Measurements from ENCODE around the gene TXNDC2.

TXNDC2 gene

DNA sequence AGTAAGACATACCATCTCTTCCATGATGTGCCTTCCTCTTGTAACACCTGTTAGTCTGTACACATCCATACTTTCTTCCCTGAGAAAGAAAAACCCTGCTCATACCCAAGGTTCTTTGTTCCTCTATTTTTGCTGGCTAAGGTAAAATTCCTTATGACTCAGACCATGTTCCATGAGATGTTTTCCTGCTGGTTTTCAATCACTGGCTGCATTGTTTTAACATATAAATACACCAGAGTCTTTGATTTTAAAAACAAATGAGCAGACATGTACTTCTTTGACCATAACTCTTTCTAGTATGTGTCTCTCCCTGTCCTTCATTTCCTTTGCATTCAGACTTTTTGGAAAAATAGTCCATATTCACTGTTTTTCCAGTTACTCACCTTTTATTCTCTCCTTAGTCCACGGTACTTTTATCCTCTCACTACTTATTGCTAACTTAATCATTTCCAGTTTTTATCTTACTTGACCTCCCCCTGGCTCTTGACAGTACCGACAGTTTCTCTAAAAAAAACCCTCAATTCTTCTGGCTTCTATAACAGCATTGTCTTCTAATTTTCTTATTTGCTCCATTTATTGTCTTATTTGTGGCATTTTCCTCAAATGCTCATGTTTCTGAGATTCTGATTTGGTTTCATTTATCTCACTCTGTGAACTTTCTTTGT is 32.4 kb downstream of the TXNDC2 start:
- DNase-seq (ENCODE audit: extremely low spot score), result no peak
- POLR2A ChIA-PET, result no interaction called here
- no peak for TF ChIP-seq FOXK2 (IDR thresholded peaks at IDR 0.05)
- TF ChIP-seq CTBP1 (IDR thresholded peaks at IDR 0.05; ENCODE audit: borderline replicate concordance), result no peak
- TF ChIP-seq SP1 (IDR thresholded peaks at IDR 0.05), result no peak
- no peak for TF ChIP-seq SUZ12 (IDR thresholded peaks at IDR 0.05)
- no peak for TF ChIP-seq ZNF384 (IDR thresholded peaks at IDR 0.05)
- TF ChIP-seq FOXM1 (IDR thresholded peaks at IDR 0.05; ENCODE audit: borderline replicate concordance), result no peak
- TF ChIP-seq ELF4 (IDR thresholded peaks at IDR 0.05), result no peak
- no peak for TF ChIP-seq FOXA1 (IDR thresholded peaks at IDR 0.05)
- no peak for TF ChIP-seq HDGF (IDR thresholded peaks at IDR 0.05; ENCODE audit: borderline replicate concordance)
- TF ChIP-seq BHLHE40 (IDR thresholded peaks at IDR 0.05; ENCODE audit: borderline replicate concordance), result no peak
- no peak for TF ChIP-seq NFRKB (IDR thresholded peaks at IDR 0.05)
- no peak for TF ChIP-seq ARNT (IDR thresholded peaks at IDR 0.05)
- TF ChIP-seq, protein P1, sequence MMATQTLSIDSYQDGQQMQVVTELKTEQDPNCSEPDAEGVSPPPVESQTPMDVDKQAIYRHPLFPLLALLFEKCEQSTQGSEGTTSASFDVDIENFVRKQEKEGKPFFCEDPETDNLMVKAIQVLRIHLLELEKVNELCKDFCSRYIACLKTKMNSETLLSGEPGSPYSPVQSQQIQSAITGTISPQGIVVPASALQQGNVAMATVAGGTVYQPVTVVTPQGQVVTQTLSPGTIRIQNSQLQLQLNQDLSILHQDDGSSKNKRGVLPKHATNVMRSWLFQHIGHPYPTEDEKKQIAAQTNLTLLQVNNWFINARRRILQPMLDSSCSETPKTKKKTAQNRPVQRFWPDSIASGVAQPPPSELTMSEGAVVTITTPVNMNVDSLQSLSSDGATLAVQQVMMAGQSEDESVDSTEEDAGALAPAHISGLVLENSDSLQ (IDR thresholded peaks at IDR 0.05), result no peak
- TF ChIP-seq LEF1 (IDR thresholded peaks at IDR 0.05; ENCODE audit: borderline replicate concordance), result no peak
- CTCF ChIA-PET, result interaction anchor here (0.7 kb wide), 1 partner anchor 10 kb away, joined by 8 read pairs; no protein-coding TSS in a partner anchor

DNA sequence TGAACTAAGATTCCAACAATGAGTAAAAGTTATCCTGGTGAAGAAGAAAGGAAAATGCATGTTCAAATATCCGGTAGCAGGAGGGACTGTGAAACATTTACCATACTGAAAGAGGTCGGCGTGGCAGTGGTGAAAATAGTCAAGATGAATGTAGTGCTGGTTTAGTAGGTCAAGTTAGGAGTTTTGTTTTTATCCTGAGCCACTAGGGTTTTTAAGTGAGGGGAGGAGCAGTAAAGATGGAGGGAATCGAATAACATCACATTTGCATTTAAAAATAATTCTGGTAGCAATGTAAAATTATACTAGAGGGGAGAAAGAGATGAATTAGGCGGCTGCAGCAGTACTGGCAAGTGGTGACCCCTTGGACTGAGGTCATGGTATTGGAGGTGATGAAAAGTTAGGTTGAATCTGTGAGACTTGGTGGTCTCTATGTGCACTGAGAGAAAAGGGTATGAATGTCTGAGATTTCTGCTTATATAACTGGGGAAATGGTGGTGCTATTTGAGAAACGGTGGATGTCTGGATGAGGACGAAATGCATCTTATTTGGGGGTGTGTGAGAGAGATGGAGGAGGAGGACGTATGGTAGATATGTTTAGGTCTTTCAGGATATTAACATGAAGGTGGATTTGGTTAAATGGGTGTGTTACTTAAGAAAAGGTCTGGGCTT is 33.9 kb downstream of the TXNDC2 start:
- ChIA-PET POLR2A (no interaction called here), CTCF (no interaction called here)
- no peak for TF ChIP-seq L3MBTL2 (conservative IDR thresholded peaks at IDR 0.05)
- no peak for TF ChIP-seq BHLHE40 (IDR thresholded peaks at IDR 0.05; ENCODE audit: borderline replicate concordance)
- TF ChIP-seq FOXK2 (IDR thresholded peaks at IDR 0.05), result no peak
- TF ChIP-seq ELF4 (IDR thresholded peaks at IDR 0.05), result no peak
- no peak for TF ChIP-seq ZNF384 (IDR thresholded peaks at IDR 0.05)
- no peak for TF ChIP-seq HDGF (IDR thresholded peaks at IDR 0.05; ENCODE audit: borderline replicate concordance)
- no peak for TF ChIP-seq FOXM1 (IDR thresholded peaks at IDR 0.05; ENCODE audit: borderline replicate concordance)
- no peak for TF ChIP-seq TARDBP (IDR thresholded peaks at IDR 0.05)
- no peak for TF ChIP-seq ARNT (IDR thresholded peaks at IDR 0.05)
- no peak for TF ChIP-seq NFRKB (IDR thresholded peaks at IDR 0.05)
- no peak for TF ChIP-seq LEF1 (IDR thresholded peaks at IDR 0.05; ENCODE audit: borderline replicate concordance)
- TF ChIP-seq SP1 (IDR thresholded peaks at IDR 0.05), result no peak
- no peak for DNase-seq (ENCODE audit: extremely low spot score)

DNA sequence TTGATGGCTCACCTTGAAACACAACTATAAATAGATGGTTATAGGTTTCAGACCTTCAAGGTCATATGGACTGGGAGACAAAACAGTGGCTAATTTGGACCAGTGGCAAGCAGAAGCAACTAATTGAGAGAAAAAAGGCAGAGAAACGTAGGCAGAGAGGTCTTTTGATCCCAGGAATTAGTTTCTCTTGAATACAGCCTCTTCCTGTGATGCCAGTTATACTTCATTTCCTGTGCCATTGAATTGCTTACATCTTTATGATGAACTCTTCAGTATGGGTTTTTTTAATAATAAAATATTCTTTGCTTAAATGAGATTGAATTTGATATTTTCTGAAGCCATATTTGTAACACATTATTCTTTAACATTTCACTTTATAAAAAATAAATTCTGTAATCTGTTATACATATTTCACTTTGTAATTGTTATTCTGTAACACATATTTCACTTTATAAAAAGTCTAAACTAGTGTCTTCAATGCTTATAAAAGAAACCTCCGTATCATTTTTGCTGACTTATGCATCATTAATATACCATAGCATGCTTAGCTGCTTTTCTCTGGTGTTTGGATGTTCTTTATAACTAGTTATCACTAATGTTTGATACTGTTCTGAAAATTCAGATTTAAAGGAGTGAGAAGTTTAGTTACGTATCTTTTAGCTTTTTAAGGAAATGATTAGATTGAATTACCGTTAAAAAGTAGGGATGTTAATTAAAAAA is 37.0 kb downstream of the TXNDC2 start:
- TF ChIP-seq, protein P1 (IDR thresholded peaks at IDR 0.05), result no peak
- TF ChIP-seq SUZ12 (IDR thresholded peaks at IDR 0.05), result no peak
- TF ChIP-seq NFRKB (IDR thresholded peaks at IDR 0.05), result no peak
- no peak for TF ChIP-seq ELF4 (IDR thresholded peaks at IDR 0.05)
- TF ChIP-seq TARDBP (IDR thresholded peaks at IDR 0.05), result no peak
- no peak for TF ChIP-seq SP1 (IDR thresholded peaks at IDR 0.05)
- TF ChIP-seq FOXK2 (IDR thresholded peaks at IDR 0.05), result no peak
- no peak for TF ChIP-seq HDGF (IDR thresholded peaks at IDR 0.05; ENCODE audit: borderline replicate concordance)
- TF ChIP-seq BHLHE40 (IDR thresholded peaks at IDR 0.05; ENCODE audit: borderline replicate concordance), result no peak
- no peak for TF ChIP-seq ZNF384 (IDR thresholded peaks at IDR 0.05)
- TF ChIP-seq FOXA1 (IDR thresholded peaks at IDR 0.05), result no peak
- TF ChIP-seq LEF1 (IDR thresholded peaks at IDR 0.05; ENCODE audit: borderline replicate concordance), result no peak
- no peak for DNase-seq (ENCODE audit: extremely low spot score)
- CTCF ChIA-PET, result no interaction called here
- POLR2A ChIA-PET, result interaction anchor here (0.9 kb wide), 1 partner anchor 9 kb away, joined by 3 read pairs; the partner anchor contains the start of gene VAPA

DNA sequence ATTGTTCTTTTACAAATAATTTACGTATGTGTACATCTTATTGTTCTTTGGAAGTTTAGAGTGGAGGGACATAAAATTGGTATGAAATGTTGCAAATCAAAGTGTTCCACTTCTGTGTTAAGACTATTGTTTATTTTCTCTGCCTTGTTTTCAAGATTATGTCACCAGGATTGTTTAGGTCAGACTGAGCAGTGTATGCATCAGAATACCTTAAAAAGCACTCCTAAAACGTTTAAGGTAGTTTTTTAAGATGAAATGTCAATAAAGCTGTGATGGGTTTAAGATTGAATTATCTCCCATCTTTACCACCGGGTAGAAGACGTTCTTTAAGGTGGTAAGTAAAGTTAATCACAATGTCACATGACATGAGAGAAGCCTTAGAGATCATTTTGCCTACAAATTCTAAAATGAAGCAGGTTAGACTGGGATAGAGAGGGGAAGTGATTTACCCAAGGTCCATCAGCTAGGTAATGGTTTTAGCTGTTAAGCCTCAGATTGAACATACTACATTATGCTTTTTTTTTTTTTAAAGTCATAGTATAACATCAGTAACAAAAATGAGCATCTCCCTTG is 38.7 kb downstream of the TXNDC2 start:
- no peak for DNase-seq (ENCODE audit: extremely low spot score)
- ChIA-PET CTCF (no interaction called here), POLR2A (interaction anchor here (1.0 kb wide), 1 partner anchor 11 kb away, joined by 3 read pairs; no protein-coding TSS in a partner anchor)
- TF ChIP-seq BHLHE40 (IDR thresholded peaks at IDR 0.05; ENCODE audit: borderline replicate concordance), result no peak
- TF ChIP-seq L3MBTL2 (conservative IDR thresholded peaks at IDR 0.05), result no peak
- no peak for TF ChIP-seq FOXA1 (IDR thresholded peaks at IDR 0.05)
- TF ChIP-seq FOXK2 (IDR thresholded peaks at IDR 0.05), result no peak
- TF ChIP-seq CTBP1 (IDR thresholded peaks at IDR 0.05; ENCODE audit: borderline replicate concordance), result no peak
- TF ChIP-seq ARNT (IDR thresholded peaks at IDR 0.05), result no peak
- TF ChIP-seq HDGF (IDR thresholded peaks at IDR 0.05; ENCODE audit: borderline replicate concordance), result no peak
- TF ChIP-seq NFRKB (IDR thresholded peaks at IDR 0.05), result no peak
- TF ChIP-seq ELF4 (IDR thresholded peaks at IDR 0.05), result no peak
- no peak for TF ChIP-seq FOXM1 (IDR thresholded peaks at IDR 0.05; ENCODE audit: borderline replicate concordance)
- no peak for TF ChIP-seq TARDBP (IDR thresholded peaks at IDR 0.05)
- no peak for TF ChIP-seq LEF1 (IDR thresholded peaks at IDR 0.05; ENCODE audit: borderline replicate concordance)
- TF ChIP-seq ZNF384 (IDR thresholded peaks at IDR 0.05), result no peak

DNA sequence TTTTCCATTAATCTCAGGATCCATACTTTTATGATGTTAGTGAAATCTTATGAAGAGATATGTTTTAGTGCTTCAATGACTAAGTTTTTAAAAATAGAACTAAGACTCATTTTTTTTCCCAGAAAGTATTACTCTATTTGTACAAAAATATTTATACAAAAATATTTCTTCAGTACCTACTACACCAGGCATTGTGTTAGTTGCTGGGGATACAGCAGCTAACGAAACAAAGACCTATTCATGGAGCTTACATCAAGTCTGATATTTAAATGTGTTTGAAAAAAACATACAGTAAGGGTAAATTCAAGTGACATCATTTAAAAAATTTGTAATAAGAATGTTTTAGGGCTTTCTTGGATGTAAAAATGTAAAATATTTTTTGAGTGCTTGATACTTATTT is 39.6 kb downstream of the TXNDC2 start:
- ChIA-PET POLR2A (interaction anchor here (1.3 kb wide), 1 partner anchor 12 kb away, joined by 5 read pairs; the partner anchor contains the start of gene VAPA), CTCF (no interaction called here)
- no peak for DNase-seq (ENCODE audit: extremely low spot score)
- TF ChIP-seq BHLHE40 (IDR thresholded peaks at IDR 0.05; ENCODE audit: borderline replicate concordance) (no peak), NFRKB (IDR thresholded peaks at IDR 0.05) (no peak), FOXM1 (IDR thresholded peaks at IDR 0.05; ENCODE audit: borderline replicate concordance) (no peak), CTBP1 (IDR thresholded peaks at IDR 0.05; ENCODE audit: borderline replicate concordance) (no peak), TARDBP (IDR thresholded peaks at IDR 0.05) (no peak)
- TF ChIP-seq, protein P1 (IDR thresholded peaks at IDR 0.05), result no peak
